GM12864 (cell line): ENCODE data around the gene SYT15.

Experiments
- DNase-seq: peaks from one replicate; pipeline ENCODE4 v3.0.0-alpha.2; 2011; ENCODE audit warnings: low read depth
- H3K4me3 ChIP-seq: 2 replicates; pipeline ENCODE4 v1.5.1; 2011; ENCODE audit warnings: mild to moderate bottlenecking, low read depth, low read length, control low read depth
- CTCF ChIP-seq: IDR thresholded peaks from 2 replicates; pipeline ENCODE4 v1.5.1; 2011; ENCODE audit warnings: low read depth, mild to moderate bottlenecking, moderate library complexity, low read length, control low read depth, inconsistent platforms; ENCODE audit errors: missing control alignments

Gene SYT15

GRCh38 chr10:46556515-46557318 lies 22.2 kb upstream of the SYT15 start, which contains the start of gene GPRIN2:
Gene GPRIN2, minus strand, starts transcription at chr10:46556658. Its CDS starts 5,922 bp downstream, at chr10:46550736.
- TF ChIP-seq CTCF, result no peak
- no peak within 1 kb of the TSS for H3K4me3 ChIP-seq
- DNase-seq, result no peak

GRCh38 chr10:46557319-46558121 lies 21.4 kb upstream of the SYT15 start:
- no peak for TF ChIP-seq CTCF
- H3K4me3 ChIP-seq, result no peak overlapping the region
- DNase-seq, result no peak

- TF ChIP-seq CTCF, result no peak
- DNase-seq, result no peak
- H3K4me3 ChIP-seq, result no peak overlapping the region
These were observed 20.9 kb upstream of the SYT15 start for GRCh38 chr10:46558122-46558391.

- TF ChIP-seq CTCF, result no peak
- H3K4me3 ChIP-seq, result no peak overlapping the region
- no peak for DNase-seq
These were observed 20.3 kb upstream of the SYT15 start for GRCh38 chr10:46558392-46559185.

GRCh38 chr10:46559231-46559671 lies 19.7 kb upstream of the SYT15 start:
- no peak overlapping the region for H3K4me3 ChIP-seq
- DNase-seq, result no peak
- no peak for TF ChIP-seq CTCF

- TF ChIP-seq CTCF, result no peak
- H3K4me3 ChIP-seq, result no peak overlapping the region
- DNase-seq, result no peak
These were observed 18.5 kb upstream of the SYT15 start for GRCh38 chr10:46560381-46560780.
